ENCODE results near the gene B4GAT1. TPM values are rescaled to one million over a fixed set of nuclear protein-coding genes. Genes with fewer than 3 reads are reported as not detected.

The B4GAT1 gene
- total and polyA plus RNA-seq, 2 of the 13 experiments (the other 11 are each of a cell fraction or from before 2014, with no cell fraction given) = 40.4 to 109 TPM

GRCh38 chr11:66365711-66366619 is 18.5 kb upstream of the B4GAT1 start (continued):
- TF ChIP-seq ETS1 (CRISPR knock-in tag; IDR thresholded peaks at IDR 0.05) (no peak), NFRKB (IDR thresholded peaks at IDR 0.05) (no peak), ZNF784 (CRISPR knock-in tag; IDR thresholded peaks at IDR 0.05; ENCODE audit: borderline replicate concordance) (0 out of 2 replicates have a peak, but pooled peaks have one; percentile 20), E2F5 (CRISPR knock-in tag; conservative IDR thresholded peaks at IDR 0.05) (no peak), FOXP4 (CRISPR knock-in tag; IDR thresholded peaks at IDR 0.05) (no peak), KLF11 (CRISPR knock-in tag; IDR thresholded peaks at IDR 0.05) (no peak), CREBL2 (CRISPR knock-in tag; IDR thresholded peaks at IDR 0.05; ENCODE audit: borderline replicate concordance) (no peak), REL (CRISPR knock-in tag; conservative IDR thresholded peaks at IDR 0.05) (no peak), SRF (IDR thresholded peaks at IDR 0.05; ENCODE audit: low read depth, low read length) (no peak), ZSCAN12 (CRISPR knock-in tag; IDR thresholded peaks at IDR 0.05) (no peak), BRD4 (CRISPR knock-in tag; IDR thresholded peaks at IDR 0.05) (no peak), SIX4 (CRISPR knock-in tag; IDR thresholded peaks at IDR 0.05) (no peak), ASH2L (IDR thresholded peaks at IDR 0.05; ENCODE audit: insufficient read length, low read depth, low read length) (no peak), ZNF660 (CRISPR knock-in tag; IDR thresholded peaks at IDR 0.05; ENCODE audit: borderline replicate concordance, low read depth) (no peak), ZNF761 (CRISPR knock-in tag; conservative IDR thresholded peaks at IDR 0.05) (0 out of 2 replicates have a peak, but pooled peaks have one; percentile 50), PAWR (CRISPR knock-in tag; IDR thresholded peaks at IDR 0.05; ENCODE audit: borderline replicate concordance) (no peak), HMG20A (CRISPR knock-in tag; IDR thresholded peaks at IDR 0.05; ENCODE audit: borderline replicate concordance) (no peak), NONO (IDR thresholded peaks at IDR 0.05) (no peak), NONO (CRISPR knock-in tag; conservative IDR thresholded peaks at IDR 0.05) (peak; percentile 79), CHD4 (IDR thresholded peaks at IDR 0.05; ENCODE audit: borderline replicate concordance, low read length) (no peak), E2F2 (CRISPR knock-in tag; IDR thresholded peaks at IDR 0.05; ENCODE audit: borderline replicate concordance) (no peak), EED (CRISPR knock-in tag; IDR thresholded peaks at IDR 0.05) (no peak), RBM39 (IDR thresholded peaks at IDR 0.05; ENCODE audit: low read depth, low read length, poor library complexity, severe bottlenecking) (no peak), ATF1 (CRISPR knock-in tag; IDR thresholded peaks at IDR 0.05) (0 out of 2 replicates have a peak, but pooled peaks have one; percentile 13)
